ENCODE results near the gene SAT2.
"Not testable (repeated sequence)": the region's sequence is repeated elsewhere in the genome, so short reads cannot be mapped to it uniquely, and the experiment has no call there.

The SAT2 gene

DNA sequence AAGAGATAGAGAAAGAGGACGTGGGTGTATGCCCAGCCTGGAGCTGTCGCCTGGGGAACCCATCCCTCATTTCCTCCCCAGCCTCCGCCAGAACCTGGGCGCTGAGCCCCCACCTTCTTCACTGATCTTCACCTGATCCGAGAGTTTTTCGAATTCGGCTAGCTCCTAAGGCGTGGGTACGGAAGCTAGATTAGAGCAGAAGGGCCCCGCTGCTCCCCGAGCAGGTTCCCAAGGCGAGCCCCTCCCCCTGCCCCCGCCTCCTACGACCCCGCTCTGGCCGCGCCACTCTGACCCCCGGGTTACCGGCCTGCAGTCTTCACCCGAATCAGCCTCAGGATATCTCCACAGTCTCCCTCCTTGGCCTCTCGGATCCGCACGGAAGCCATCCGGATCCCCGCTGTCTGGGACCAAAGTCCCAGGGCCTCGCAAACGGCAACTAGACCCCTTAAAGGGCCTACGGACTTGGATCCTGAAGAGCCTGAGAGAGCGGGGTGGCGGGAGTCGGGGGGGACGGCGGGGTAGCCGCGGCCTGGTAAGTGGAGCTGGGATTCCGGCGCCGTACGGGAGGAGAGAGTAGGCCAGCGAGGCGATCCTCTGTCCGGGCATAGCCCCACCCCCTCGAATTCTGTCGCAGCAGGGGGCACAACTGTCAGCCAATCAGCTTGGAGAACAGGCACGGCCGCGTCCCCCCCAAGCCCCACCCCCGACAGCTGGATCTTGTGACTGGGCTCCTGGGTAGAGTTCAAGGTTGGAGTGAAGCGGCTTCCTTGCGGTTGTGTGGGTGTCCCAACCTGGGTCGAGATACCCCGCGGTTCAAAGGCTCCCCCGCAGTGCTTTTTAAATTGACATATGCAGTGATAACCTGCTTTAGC lies at the start of gene SAT2:
Gene SAT2, minus strand, starts transcription at position 572 of the 872 bp plus-strand sequence. Its CDS starts 186 bp downstream, at position 386.
- DNase-seq: peak; percentile 80

DNA sequence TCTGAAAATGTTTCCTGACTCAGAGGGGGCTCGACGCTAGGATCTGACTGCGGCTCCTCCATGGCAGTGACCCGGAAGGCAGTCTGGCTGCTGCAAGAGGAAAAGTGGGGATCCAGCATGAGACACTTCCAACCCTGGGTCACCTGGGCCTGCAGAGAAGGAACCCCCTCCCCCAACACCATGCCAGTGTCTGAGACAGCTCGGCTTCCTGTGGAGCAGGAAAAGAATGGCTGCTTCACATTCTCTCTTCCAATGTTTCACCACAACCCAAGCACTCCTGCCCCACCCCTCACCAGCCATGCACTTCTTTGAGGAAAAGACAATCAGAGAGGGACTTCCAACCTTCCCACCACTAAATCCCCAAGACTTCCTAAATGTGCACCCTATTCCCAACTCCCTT lies 48.9 kb upstream of the SAT2 start:
- no peak for DNase-seq

DNA sequence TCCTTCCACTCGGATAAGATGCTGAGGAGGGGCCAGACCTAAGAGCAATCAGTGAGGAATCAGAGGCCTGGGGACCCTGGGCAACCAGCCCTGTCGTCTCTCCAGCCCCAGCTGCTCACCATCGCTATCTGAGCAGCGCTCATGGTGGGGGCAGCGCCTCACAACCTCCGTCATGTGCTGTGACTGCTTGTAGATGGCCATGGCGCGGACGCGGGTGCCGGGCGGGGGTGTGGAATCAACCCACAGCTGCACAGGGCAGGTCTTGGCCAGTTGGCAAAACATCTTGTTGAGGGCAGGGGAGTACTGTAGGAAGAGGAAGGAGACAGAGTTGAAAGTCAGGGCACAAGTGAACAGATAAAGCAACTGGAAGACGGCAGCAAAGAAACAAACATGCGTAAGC lies 47.3 kb upstream of the SAT2 start:
- DNase-seq: no peak

DNA sequence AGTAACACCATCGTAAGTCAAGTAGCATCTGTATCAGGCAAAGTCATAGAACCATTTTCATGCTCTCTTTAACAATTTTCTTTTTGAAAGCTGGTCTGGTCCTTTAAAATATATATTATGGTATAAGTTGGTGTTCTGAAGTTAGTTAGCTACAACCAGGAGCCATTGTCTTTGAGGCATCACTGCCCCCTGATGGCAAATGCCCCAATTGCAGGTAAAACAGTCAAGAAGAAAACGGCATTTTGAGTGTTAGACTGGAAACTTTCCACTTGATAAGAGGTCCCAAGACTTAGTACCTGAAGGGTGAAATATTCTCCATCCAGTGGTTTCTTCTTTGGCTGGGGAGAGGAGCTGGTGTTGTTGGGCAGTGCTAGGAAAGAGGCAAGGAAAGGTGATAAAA lies 45.6 kb upstream of the SAT2 start:
- no peak for DNase-seq

DNA sequence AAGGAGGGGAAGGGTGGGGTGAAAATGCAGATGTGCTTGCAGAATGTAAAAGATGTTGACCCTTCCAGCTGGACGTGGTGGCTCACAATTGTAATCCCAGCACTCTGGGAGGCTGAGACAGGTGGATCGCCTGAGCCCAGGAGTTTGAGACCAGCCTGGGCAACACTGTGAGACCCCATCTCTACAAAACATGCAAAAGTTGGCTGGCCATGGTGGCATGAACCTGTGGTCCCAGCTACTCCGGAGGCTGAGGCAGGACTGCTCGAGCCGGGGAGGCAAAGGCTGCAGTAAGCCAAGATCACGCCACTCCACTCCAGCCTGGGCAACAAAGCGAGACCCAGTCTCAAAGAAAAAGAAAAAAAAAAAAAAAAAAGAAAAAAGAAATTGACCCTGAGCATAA lies 40.9 kb upstream of the SAT2 start:
- no peak for DNase-seq

DNA sequence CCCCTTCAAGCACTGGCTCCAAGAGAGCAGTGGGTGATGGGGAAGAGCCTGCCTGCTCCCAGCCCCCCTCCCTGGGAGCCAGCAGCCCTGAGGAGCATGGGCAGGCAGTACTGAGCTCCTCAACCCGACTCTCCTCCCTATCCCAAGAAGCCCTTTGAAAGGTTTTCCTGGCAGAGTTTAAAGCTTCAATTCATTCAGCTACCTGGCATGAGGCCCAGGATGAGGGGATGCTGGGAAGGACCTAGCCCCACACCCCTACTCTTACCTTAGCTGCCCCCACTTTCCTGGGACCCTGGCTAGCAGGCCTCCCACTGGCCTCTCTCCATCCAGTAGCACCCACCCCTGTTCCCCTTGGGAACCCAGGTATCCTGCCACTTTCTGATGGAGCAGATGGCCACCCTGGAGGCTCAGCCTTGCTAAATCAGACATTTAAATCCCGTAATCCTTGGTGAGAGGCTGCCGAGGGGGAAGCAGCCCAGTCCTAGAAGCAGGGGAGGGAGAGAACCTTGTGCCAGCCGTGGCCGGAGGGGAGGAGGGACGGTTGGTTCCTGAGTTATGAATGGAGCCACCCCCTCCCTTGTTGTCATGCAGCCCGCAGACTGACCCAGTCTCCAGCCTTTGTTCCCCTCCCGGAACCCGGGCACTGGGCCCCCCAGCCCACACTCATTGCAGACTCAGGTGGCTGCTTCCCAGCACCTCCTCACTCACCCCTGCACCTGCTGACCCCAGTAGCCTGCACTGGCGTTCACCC lies 40.2 kb upstream of the SAT2 start:
- DNase-seq: no peak

DNA sequence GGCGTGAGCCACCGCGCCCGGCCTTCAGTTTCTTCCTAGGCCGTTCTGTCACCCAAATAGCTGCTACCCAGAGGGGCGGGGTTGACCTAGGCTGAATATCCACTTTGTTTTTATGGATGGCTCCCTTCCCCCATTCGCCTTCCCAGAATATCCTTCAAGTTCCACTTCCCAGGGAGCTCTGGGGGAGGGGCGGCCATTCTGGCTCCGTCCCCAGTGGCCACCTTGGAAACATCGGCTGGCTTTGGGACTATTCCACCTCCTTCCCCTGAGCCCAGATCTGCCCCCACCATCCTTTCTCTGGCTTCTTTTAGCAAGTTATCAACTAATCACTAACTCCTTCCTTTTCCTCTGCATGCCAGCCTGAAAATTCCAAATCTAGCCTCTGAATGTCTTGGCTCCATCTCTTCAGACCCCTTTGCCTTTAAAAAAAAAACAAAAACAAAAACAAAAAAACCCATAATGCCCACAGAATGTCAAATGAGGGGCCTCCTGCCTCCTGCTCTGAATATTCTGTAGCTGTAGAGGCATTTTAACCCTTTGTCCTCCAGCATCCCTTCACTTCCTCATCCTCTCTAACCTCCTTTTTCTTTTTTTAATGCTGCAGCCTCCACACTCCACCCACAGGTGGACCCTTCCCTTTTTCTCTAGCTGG lies 29.5 kb upstream of the SAT2 start:
- DNase-seq: no peak

DNA sequence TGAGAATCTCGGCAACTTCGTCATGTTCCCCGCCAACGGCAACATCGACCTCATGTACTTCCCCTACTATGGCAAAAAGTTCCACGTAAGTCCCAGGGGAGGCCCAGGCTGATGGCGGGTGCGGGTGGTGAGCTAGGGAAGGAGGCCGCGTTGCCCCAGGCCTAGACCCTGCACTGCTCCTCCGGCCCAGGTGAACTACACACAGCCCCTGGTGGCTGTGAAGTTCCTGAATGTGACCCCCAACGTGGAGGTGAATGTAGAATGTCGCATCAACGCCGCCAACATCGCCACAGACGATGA lies 27.9 kb upstream of the SAT2 start:
- DNase-seq: no peak

DNA sequence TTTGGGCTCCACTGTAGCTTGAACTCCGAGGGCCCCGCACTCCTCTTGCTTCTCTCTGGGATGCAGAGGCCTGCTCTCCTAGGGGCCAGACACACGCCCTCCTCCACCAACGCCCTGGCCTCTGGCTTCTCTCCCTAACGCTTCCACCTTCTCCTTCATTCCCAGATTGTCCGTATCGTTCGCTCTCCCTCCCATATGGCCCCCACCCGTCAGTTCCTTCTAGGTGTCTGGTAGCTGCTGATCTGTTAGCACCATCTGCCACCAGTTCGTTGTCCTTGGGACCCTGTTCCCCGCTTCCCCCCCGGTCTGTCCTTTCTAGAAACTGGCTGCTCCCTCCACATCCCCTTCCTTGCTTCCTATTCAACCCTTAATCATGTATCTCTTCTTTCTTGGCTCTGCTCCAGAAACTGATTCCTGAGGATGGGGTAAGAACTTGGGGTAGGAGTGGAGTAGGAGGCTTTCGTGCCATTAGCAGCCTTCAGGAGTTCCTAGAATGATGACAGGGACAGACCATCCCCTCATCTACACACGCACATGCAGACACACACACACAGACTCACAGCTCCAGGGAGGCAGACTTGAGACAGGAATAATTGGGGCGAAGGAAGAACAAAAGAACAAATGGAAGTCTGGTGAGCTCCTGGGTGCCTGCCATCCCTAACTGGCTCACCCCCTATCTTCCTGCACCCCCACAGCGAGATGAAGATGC lies 27.4 kb upstream of the SAT2 start:
- no peak for DNase-seq

DNA sequence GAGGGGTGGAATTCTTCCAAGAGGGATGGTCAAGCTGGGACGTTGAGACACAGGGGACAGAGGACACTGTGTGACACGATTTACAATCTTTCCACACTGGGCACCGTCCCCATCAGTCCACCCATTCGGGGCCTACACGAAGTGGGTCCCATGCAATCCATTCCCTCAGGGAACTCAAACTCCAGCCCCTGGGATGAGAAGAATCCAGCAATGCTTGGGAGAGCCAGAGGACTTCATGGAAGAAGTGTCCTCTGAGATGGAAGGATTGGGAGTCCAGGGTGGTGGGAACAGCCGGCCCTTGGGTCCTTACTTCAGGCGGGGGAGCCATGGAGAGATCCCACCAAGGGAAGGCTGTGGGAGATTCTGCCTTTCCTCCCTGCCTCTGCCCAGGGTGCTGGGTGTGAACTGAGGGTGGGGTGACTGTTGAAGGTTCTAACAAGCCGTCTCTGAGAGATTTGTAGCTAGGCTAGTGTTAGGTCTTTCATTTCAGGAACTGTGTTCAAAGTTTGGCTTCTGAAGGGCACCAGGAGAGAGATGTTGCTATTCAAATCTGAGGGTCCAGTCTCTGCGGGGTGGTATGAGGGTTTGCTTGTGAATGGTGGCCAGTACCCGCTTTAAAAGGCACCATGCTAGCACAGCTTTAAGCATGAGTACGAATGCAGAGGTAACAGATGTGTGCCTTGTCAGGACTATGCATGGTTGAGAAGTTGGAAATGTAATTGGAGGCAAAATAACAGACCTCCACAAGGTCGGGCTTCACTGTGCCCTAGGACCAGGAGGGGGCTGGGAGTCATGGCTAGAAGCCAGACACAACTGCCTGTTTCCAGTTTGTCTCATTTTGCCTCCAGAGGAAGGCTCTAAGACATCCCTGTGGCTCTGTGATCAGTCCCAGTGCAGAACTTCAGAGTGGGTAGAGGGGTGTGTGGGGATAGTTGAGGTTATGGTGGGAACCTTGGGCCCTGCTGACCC lies 25.1 kb upstream of the SAT2 start:
- no peak for DNase-seq

DNA sequence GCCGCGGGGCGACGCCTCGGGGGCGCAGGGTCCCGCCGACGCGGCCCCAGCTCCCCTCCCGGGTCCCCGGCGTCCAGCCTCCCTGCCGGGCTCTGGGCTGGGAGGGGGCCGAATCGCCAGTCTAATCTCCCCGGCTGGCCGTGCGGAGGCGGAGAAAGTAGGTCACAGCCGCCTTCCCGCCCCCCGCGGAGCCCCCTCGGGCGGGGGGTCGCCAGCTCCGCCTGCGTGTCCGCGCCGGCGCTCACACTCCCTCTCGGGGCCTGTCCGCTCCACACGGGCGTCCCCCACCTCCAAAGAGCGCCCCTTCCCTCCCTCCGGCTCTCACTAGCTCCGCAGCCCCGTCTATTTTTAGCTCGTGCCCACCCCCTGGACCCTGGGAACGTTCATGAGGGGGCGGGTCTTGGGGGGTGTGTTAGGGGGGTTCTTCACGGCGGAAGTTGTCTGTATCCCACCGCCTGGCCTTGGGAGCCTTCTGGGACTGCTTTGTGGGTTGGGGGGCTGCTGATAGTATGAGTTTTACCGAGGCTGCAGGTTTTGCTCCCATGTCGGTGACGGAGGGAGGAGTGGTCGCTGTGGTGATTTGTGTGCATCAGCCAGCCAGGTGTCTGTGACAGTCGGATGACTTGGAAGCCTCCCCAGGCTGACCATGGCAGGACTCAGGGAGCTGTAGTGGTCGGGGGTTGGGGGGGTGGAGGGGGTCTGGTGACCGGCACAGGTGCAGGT lies 24.2 kb upstream of the SAT2 start:
- DNase-seq: no peak

DNA sequence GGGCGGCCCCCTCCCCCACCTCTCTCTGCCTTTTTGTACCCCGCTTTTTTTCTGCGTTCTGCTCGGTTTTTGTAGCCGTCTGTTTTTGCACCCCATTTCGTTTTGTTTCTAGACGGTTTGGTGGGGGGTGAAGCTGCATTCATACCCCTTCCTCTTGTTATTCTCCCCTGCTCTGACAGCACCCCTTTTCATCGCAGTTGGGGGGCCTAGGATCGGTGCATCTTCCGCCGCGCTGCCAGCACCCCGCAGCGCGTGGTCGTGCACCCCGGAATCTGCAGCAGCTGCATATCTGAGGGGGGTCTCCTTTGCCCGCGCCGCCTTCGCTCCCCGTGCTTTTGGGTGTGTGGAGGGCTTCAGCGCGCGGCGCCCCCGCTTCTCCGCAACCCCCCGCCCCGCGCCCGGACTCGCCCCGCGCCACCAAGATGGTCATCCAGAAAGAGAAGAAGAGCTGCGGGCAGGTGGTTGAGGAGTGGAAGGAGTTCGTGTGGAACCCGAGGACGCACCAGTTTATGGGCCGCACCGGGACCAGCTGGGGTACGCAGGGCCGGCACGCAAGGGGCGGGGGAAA lies 23.6 kb upstream of the SAT2 start:
- DNase-seq: no peak

DNA sequence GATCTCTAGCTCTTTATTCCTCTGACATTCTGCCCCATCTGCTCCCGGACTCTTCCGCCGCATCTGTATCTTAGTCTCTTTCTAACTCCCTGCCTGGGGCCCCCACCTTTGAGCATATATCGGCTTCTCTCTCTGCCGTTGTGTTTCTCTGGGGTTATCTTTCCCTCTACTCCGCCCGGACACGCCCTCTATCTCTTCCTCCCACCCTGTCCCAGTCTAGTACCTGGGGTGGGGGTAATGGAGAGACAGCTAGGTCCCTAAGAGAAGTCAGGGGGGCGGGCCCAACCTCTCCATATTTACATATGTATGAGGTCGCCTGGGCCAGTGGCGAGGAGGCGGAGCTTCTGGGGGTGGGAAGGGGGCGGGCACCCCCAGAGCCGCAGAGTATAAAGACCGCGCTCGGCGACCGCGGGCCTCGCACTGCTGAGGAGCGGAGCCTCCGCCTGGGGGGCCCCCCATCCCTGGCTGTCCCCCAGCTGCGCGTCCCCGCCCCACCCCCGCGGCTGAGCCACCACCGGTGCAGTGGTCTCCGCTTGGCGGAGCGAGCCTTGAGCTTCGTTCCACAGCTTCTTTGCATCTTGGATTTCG lies 23.0 kb upstream of the SAT2 start, which contains the start of gene ATP1B2:
Gene ATP1B2, plus strand, starts transcription at position 418 of the 588 bp plus-strand sequence. CDS start 593 bp downstream, outside the sequence.
- DNase-seq: peak; percentile 44

DNA sequence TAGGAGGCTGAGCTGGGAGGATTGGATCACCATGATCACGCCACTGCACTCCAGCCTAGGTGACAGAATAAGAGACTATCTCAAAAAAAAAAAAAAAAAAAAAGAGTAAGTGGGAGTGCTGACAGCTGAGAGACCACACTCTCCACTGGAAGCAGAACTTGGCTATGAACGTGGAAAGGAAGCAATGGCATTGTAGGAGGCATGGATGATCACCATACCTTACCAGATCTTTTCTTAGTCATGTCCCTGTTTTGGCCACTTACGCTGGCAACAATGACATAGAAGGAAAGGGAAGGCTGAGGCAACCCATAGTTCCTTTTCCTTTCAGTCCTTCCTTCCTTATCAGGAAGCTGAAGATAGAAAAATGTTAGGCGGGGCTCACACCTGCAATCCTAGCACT lies 19.4 kb upstream of the SAT2 start:
- no peak for DNase-seq

DNA sequence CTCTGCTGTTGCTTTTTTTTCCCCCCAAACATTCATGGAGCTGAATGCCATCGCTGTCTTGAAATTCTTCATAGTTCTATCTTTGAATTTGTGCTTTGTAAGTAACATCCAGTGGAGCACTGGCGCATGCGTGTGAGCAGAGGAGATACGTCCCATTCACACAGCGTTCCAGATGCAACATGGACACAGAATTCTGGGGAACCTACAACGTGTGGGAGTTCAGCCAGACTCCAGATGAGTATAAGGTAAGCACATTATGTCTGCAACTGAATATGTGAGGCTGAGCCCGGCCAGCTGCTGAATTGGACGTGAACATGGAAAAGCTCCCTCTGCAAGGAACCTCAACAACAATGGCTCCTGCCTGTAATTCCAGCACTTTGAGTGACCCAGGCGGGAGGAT lies 18.8 kb upstream of the SAT2 start:
- no peak for DNase-seq

DNA sequence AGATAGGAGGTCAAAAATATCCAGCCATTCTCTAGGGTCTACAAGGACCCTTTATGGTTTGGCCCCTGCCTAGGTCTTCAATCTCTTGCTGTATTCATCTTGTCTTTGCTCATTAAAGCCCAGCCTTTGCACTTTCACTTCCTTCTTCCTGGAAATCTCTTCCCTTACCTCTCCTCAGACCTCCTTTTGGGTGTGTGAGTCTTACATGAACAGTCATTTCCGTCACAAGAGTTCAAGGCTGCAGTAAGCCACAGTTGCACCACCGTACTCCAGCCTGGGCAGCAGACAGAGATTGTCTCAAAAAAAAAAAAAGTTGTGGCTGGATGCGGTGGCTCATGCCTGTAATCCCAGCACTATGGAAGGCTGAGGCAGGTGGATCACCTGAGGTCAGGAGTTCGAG lies 17.2 kb upstream of the SAT2 start:
- DNase-seq: no peak

DNA sequence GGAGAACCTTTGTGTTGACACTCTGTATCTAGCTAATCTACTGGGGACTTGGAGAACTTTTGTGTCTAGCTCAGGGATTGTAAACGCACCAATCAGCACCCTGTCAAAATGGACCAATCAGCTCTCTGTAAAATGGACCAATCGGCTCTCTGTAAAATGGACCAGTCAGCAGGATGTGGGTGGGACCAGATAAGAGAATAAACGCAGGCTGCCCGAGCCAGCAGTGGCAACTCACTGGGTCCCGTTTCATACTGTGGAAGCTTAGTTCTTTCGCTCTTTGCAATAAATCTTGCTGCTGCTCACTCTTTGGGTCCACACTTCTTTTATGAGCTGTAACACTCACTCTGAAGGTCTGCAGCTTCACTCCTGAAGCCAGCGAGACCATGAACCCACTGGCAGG lies 14.0 kb upstream of the SAT2 start:
- not testable (repeated sequence) for DNase-seq

DNA sequence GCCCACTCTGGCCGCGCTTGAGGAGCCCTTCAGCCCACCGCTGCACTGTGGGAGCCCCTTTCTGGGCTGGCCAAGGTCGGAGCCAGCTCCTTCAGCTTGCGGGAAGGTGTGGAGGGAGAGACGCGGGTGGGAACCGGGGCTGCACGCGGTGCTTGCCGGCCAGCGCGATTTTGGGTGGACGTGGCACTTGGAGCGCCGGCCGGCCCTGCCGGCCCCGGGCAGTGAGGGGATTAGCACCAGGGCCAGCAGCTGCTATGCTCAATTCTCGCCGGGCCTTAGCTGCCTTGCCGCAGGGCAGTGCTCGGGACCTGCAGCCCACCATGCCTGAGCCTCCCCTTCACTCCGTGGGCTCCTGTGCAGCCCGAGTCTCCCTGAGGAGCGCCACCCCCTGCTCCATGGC lies 13.2 kb upstream of the SAT2 start:
- no peak for DNase-seq

DNA sequence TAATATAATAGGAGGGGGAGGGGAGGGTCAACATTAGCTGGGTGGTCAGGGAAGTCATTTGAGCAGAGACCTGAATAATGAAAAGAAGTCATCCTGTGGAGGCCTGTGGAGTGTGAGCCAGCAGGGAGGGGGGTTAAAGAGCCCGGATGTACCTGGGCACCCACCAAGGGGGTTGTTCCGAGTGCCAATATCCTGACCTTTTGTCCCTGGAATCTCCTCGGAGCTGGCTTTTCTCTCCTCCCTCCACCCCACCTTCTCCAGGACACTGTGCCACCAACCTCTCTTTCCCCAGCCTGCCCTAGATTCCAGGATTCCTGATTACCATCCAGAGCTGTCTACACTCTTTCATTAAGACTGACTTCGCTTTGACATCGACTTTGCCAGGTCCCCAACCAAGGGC lies 8.5 kb upstream of the SAT2 start:
- DNase-seq: no peak

DNA sequence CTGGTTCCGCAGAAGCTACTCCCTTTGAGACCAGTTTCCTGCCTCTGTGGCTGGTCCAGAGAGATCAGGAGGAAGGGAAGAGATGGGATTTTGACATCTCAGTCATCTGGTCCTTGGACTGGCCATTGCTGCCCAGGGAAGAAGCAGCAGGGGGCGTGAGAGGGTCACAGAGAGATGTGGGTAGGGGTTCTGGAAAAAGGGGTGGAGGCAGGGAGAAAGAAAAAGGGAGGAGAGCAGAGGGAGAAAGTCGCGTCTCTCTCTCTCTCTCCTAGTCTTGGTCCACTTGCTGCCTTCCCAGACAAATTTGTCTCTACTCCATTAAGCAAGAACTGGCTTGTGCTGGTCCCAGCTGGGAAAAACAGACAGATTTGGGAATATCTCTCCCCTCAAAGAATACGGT lies 6.8 kb upstream of the SAT2 start:
- peak; percentile 48 for DNase-seq

DNA sequence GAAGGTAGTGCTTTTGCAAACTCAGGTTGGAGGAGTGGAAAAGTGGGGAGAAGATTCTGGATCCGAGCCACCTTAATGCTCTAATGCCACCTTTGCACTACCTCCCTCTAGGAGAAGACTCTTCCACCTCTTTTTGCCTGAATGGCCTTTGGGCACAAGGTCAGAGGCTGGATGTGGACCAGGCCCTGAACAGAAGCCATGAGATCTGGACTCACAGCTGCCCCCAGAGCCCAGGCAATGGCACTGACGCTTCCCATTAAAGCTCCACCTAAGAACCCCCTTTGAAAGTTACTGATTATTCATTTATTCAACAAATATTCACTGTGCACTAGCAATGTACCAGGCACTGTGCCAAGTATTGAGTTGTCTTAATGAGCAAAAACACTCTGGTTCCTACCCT lies 5.5 kb upstream of the SAT2 start:
- DNase-seq: no peak
